Mesenteric fat pad (tissue), 1 donor: ENCODE results near the gene RPS6KA2. TPM values are rescaled to one million over a fixed set of nuclear protein-coding genes. Genes with fewer than 3 reads are reported as not detected.
"Not testable (repeated sequence)": the region's sequence is repeated elsewhere in the genome, so short reads cannot be mapped to it uniquely, and the experiment has no call there.

Experiments
- DNase-seq: peaks from one replicate; pipeline ENCODE4 v3.0.0-alpha.2; 2020; ENCODE audit warnings: low spot score
- total RNA-seq: library from RNA; stranded (reverse); fragmentation: NEBNext Ultra II Directional; extraction: Animal tissue kit (Norgen Biotek cat#: 25700); gene quantifications from one replicate; pipeline ENCODE4 v1.2.1, GENCODE V29; 2021
- donor health status: DM: yes; HTN: yes; CAD: no.

The RPS6KA2 gene
- total RNA-seq, 1 donor from 2014 or later, result 45.2 TPM

GRCh38 chr6:166411271-166411670 lies 215.8 kb downstream of the RPS6KA2 start:
- DNase-seq, result peak; percentile 83

- peak; percentile 65 for DNase-seq
Measured at GRCh38 chr6:166410426-166410935, 216.6 kb downstream of the RPS6KA2 start.

- peak; percentile 6 for DNase-seq
Measured at GRCh38 chr6:166408936-166409755, 217.9 kb downstream of the RPS6KA2 start.

- no peak for DNase-seq
Measured at GRCh38 chr6:166406197-166406596, 220.9 kb downstream of the RPS6KA2 start.

GRCh38 chr6:166405386-166405785 lies 221.7 kb downstream of the RPS6KA2 start:
- no peak for DNase-seq

- no peak for DNase-seq
Measured at GRCh38 chr6:166402582-166403277, 224.3 kb downstream of the RPS6KA2 start.

- DNase-seq, result not testable (repeated sequence)
Measured at GRCh38 chr6:166400649-166401250, 226.3 kb downstream of the RPS6KA2 start.

GRCh38 chr6:166400181-166400580 lies 226.9 kb downstream of the RPS6KA2 start:
- DNase-seq, result no peak

- DNase-seq, result no peak
Measured at GRCh38 chr6:166398348-166398747, 228.7 kb downstream of the RPS6KA2 start.

- no peak for DNase-seq
Measured at GRCh38 chr6:166397849-166398248, 229.2 kb downstream of the RPS6KA2 start.

- DNase-seq, result no peak
Measured at GRCh38 chr6:166395778-166396177, 231.3 kb downstream of the RPS6KA2 start.

- DNase-seq, result no peak
Measured at GRCh38 chr6:166395351-166395750, 231.7 kb downstream of the RPS6KA2 start.

GRCh38 chr6:166394036-166394892 lies 232.8 kb downstream of the RPS6KA2 start:
- DNase-seq, result no peak

GRCh38 chr6:166393535-166393823 lies 233.6 kb downstream of the RPS6KA2 start:
- DNase-seq, result no peak

- DNase-seq, result not testable (repeated sequence)
Measured at GRCh38 chr6:166392755-166393534, 234.1 kb downstream of the RPS6KA2 start.

GRCh38 chr6:166389119-166389518 lies 237.9 kb downstream of the RPS6KA2 start:
- DNase-seq, result no peak

- no peak for DNase-seq
Measured at GRCh38 chr6:166388290-166389004, 238.6 kb downstream of the RPS6KA2 start.

- DNase-seq, result no peak
Measured at GRCh38 chr6:166387642-166388289, 239.3 kb downstream of the RPS6KA2 start.

- DNase-seq, result not testable (repeated sequence)
Measured at GRCh38 chr6:166387098-166387497, 240.0 kb downstream of the RPS6KA2 start.
